Keratinocyte (primary cell): ENCODE results near the gene BEND3. TPM values are rescaled to one million over a fixed set of nuclear protein-coding genes. Genes with fewer than 3 reads are reported as not detected.

Experiments
- DNase-seq: peaks from one replicate; pipeline ENCODE4 v3.0.0-alpha.2; 2011; ENCODE audit warnings: low read depth, missing footprints, low spot score
- FAIRE-seq: peaks from 2 replicates; lab custom pipeline; 2011; peaks lifted over from hg19 to GRCh38; lab: Jason Lieb, UNC
- H2AFZ ChIP-seq: 2 replicates; pipeline ENCODE4 v1.6.0; 2012; ENCODE audit warnings: low read length, control low read depth, inconsistent platforms; ENCODE audit not compliant: control insufficient read depth
- H3K27ac ChIP-seq: 2 replicates; pipeline ENCODE4 v1.5.1; 2011; ENCODE audit warnings: low read length; ENCODE audit not compliant: control insufficient read depth, insufficient read depth
- H3K27me3 ChIP-seq: 3 replicates; pipeline ENCODE4 v1.6.0; 2011; ENCODE audit warnings: low read length; ENCODE audit not compliant: control insufficient read depth, insufficient read depth; ENCODE audit errors: extremely low read depth
- H3K36me3 ChIP-seq, 2 experiments: 2 replicates in 1 of 2; 3 replicates in 1 of 2; pipeline ENCODE4 v1.5.1; 2011; ENCODE audit warnings: low read length in 2 of 2, mild to moderate bottlenecking in 1 of 2; ENCODE audit not compliant: control insufficient read depth in 2 of 2, insufficient read depth in 2 of 2; ENCODE audit errors: extremely low read depth in 1 of 2
- H3K4me1 ChIP-seq: 3 replicates; pipeline ENCODE4 v1.5.1; 2011; ENCODE audit warnings: low read length; ENCODE audit not compliant: control insufficient read depth, insufficient read depth; ENCODE audit errors: extremely low read depth
- H3K4me2 ChIP-seq: 3 replicates; pipeline ENCODE4 v1.6.0; 2011; ENCODE audit warnings: low read depth, low read length; ENCODE audit not compliant: control insufficient read depth, insufficient read depth; ENCODE audit errors: extremely low read depth
- H3K4me3 ChIP-seq, 3 experiments: fragments of 200-600 bp in 1 of 3; sonication (generic) in 1 of 3; 2 replicates in 2 of 3; 3 replicates in 1 of 3; pipeline ENCODE4 v1.5.1; 2011 to 2016; ENCODE audit warnings: low read length in 3 of 3, mild to moderate bottlenecking in 3 of 3, control low read depth in 2 of 3, inconsistent platforms in 1 of 3, low read depth in 1 of 3, mixed read lengths in 1 of 3, mixed run types in 1 of 3, moderate library complexity in 1 of 3; ENCODE audit not compliant: control insufficient read depth in 2 of 3, insufficient read depth in 2 of 3; ENCODE audit errors: extremely low read depth in 1 of 3
- H3K79me2 ChIP-seq: 2 replicates; pipeline ENCODE4 v1.6.0; 2012; ENCODE audit warnings: low read length; ENCODE audit not compliant: control insufficient read depth, insufficient read depth
- H3K9ac ChIP-seq: 3 replicates; pipeline ENCODE4 v1.6.0; 2011; ENCODE audit warnings: low read length; ENCODE audit not compliant: control insufficient read depth, insufficient read depth; ENCODE audit errors: extremely low read depth
- H3K9me1 ChIP-seq: 3 replicates; pipeline ENCODE4 v1.6.0; 2011; ENCODE audit warnings: low read length; ENCODE audit not compliant: control insufficient read depth, insufficient read depth; ENCODE audit errors: extremely low read depth
- H3K9me3 ChIP-seq: 2 replicates; pipeline ENCODE4 v1.5.1; 2012; ENCODE audit warnings: low read depth, low read length; ENCODE audit not compliant: control insufficient read depth
- H4K20me1 ChIP-seq: 3 replicates; pipeline ENCODE4 v1.6.0; 2011; ENCODE audit warnings: low read length; ENCODE audit not compliant: control insufficient read depth, insufficient read depth; ENCODE audit errors: extremely low read depth
- EZH2 ChIP-seq: IDR thresholded peaks from one replicate; pipeline ENCODE4 v1.6.1; 2012; ENCODE audit warnings: inconsistent platforms, mild to moderate bottlenecking, low read length, moderate library complexity
- dilution Hi-C: fragments of 300-500 bp; cut with MboI; formaldehyde crosslinking; loops from one replicate; pipeline ENCODE4 v1.7.0; 2020; ENCODE audit warnings: low sequenced_read_pairs; ENCODE audit not compliant: extremely low pct_ligation_motif_present
- polyA plus RNA-seq, 5 experiments: library from polyadenylated mRNA; depleted of rRNA in 3 of 5; stranded (reverse) in 3 of 5; stranded (forward) in 1 of 5; unstranded in 1 of 5; fragments of >200 nt; gene quantifications; 1 replicate in 1 of 5; 2 replicates in 3 of 5; 3 replicates in 1 of 5; pipeline versions ENCODE4 v1.2.1 to v1.2.3, GENCODE V29; 2011 to 2012; ENCODE audit warnings: missing spikeins in 2 of 5, low read depth in 1 of 5, low replicate concordance in 1 of 5
- TF ChIP-seq, protein P1 (sequence below), 3 experiments: IDR thresholded peaks in 1 of 3; conservative IDR thresholded peaks in 1 of 3; optimal IDR thresholded peaks in 1 of 3; 2 replicates in 2 of 3; 3 replicates in 1 of 3; pipeline versions ENCODE3 to v1.5.1; 2011; ENCODE audit warnings: low read length in 3 of 3, mild to moderate bottlenecking in 3 of 3, moderate library complexity in 2 of 3, control low read depth in 1 of 3, inconsistent platforms in 1 of 3; ENCODE audit not compliant: insufficient read depth in 2 of 3; ENCODE audit errors: extremely low read depth in 1 of 3

The BEND3 gene
- polyA plus RNA-seq, 1 donor (not counting 4 experiments of a cell fraction or from before 2014, with no cell fraction given) = 2.1 TPM

DNA sequence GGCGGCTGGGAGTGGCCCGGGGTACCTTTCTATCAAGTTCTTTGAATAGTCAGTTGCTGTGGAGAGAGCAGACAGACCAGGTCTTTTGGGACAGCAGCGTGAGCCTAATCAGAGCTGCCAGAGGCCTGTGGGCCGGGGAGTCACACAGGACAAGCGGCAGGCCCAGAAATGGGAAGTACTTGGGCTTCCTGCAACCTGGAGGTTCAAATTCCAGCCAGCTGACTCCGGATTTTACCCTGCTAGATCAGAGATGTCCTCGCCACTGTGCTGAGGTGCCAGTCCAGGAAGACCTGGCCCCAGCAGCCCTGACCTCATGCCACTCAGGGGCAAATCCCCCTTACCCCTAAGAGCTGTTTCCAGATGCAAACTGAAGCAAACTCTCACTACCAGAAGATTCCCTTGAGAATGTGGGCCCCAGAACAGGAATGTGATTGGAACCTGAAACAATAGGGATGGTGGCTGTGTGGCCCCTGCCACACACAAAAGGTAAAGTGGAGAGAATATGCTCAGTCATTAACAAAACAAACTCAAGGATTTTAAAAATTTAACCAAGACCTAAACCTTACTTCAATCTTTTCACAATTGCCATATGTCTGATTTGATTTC, 9.7 kb downstream of the BEND3 start:
- H3K27me3 ChIP-seq = no peaks in the 10 kb centered on the region
- H3K36me3 ChIP-seq = no peaks in the 10 kb centered on the region
- no peak overlapping the region for H3K4me3 ChIP-seq
- H3K27ac ChIP-seq = no peak overlapping the region
- no peaks in the 10 kb centered on the region for H3K4me1 ChIP-seq
- no peak overlapping the region for H2AFZ ChIP-seq
- no peak overlapping the region for H3K4me2 ChIP-seq
- H4K20me1 ChIP-seq = no peaks in the 10 kb centered on the region
- FAIRE-seq = no peak
- no peaks in the 10 kb centered on the region for H3K9me1 ChIP-seq
- dilution Hi-C loops = no loop called here
- H3K79me2 ChIP-seq = no peaks in the 10 kb centered on the region
- no peak overlapping the region for H3K9ac ChIP-seq
- TF ChIP-seq, protein P1, sequence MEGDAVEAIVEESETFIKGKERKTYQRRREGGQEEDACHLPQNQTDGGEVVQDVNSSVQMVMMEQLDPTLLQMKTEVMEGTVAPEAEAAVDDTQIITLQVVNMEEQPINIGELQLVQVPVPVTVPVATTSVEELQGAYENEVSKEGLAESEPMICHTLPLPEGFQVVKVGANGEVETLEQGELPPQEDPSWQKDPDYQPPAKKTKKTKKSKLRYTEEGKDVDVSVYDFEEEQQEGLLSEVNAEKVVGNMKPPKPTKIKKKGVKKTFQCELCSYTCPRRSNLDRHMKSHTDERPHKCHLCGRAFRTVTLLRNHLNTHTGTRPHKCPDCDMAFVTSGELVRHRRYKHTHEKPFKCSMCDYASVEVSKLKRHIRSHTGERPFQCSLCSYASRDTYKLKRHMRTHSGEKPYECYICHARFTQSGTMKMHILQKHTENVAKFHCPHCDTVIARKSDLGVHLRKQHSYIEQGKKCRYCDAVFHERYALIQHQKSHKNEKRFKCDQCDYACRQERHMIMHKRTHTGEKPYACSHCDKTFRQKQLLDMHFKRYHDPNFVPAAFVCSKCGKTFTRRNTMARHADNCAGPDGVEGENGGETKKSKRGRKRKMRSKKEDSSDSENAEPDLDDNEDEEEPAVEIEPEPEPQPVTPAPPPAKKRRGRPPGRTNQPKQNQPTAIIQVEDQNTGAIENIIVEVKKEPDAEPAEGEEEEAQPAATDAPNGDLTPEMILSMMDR (optimal IDR thresholded peaks at IDR 0.05 in 1 of 3, IDR thresholded peaks at IDR 0.05 in 1 of 3, conservative IDR thresholded peaks at IDR 0.05 in 1 of 3; ENCODE audit: extremely low read depth in 1 of 3, insufficient read depth in 2 of 3, low read length in 3 of 3) = no peak
- TF ChIP-seq EZH2 = no peak
- no peak for DNase-seq
- H3K9me3 ChIP-seq = no peaks in the 10 kb centered on the region

DNA sequence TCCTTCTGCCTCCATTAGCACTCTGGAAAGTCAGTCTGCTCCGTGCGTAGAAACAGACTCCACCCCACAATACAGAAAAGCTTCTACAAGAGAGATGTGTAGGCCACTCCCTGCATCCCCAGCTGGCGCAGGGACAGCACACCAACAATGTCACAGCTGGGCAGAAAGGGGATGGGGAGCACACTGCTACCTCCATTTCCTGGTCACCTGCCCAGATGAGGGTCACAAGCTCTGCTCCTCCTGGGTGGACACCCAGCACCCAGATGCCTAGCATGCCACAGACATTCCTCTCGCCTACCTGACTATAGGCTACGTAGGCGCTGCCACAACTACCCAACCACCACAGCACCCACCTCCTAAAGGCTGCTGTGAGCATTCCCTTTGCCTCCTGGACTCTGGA, 12.2 kb downstream of the BEND3 start:
- Histone ChIP-seq H3K4me3 (no peak overlapping the region), H3K27me3 (no peaks in the 10 kb centered on the region), H3K27ac (no peak overlapping the region), H3K4me1 (no peaks in the 10 kb centered on the region), H3K9ac (no peak overlapping the region), H3K4me2 (no peak overlapping the region), H2AFZ (no peak overlapping the region), H3K9me3 (no peaks in the 10 kb centered on the region), H3K79me2 (no peaks in the 10 kb centered on the region), H3K9me1 (no peaks in the 10 kb centered on the region), H4K20me1 (no peaks in the 10 kb centered on the region), H3K36me3 (peaks cover 0 to 3% of the 10 kb centered on the region in 2 experiments)
- no peak for FAIRE-seq
- TF ChIP-seq, protein P1 (optimal IDR thresholded peaks at IDR 0.05 in 1 of 3, IDR thresholded peaks at IDR 0.05 in 1 of 3, conservative IDR thresholded peaks at IDR 0.05 in 1 of 3; ENCODE audit: extremely low read depth in 1 of 3, insufficient read depth in 2 of 3, low read length in 3 of 3) = no peak
- no peak for TF ChIP-seq EZH2
- DNase-seq = no peak
- dilution Hi-C loops = no loop called here
